GM18511 (cell line): ENCODE measurements around the gene EFCAB8.
"Not testable (repeated sequence)": the region's sequence is repeated elsewhere in the genome, so short reads cannot be mapped to it uniquely, and the experiment has no call there.

ENCODE experiments used
- ATAC-seq: cut with Tn5 transposase; IDR thresholded peaks from one replicate; pipeline ENCODE4 v1.9.1; 2021; ENCODE audit warnings: mild to moderate bottlenecking, moderate library complexity; ENCODE audit not compliant: unreplicated experiment

EFCAB8 gene

DNA sequence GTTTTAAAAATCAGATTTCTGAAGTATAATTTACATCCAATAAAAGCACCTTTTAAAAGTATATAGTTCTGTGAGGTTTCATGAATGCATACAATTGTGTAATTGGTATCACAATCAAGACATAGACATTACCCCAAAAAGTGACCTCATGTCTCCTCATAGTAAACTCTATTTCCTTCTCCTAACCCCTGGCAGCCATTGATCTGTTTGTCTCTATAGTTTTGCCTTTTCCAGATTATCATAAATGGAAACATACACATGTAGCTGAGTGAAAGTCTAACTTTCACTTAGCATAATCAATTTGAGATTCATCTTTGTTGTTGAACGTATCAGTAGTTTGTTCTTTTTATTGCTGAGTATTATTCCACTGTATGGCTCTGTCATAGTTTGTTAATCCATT is 87.9 kb downstream of the EFCAB8 start:
- no peak for ATAC-seq

DNA sequence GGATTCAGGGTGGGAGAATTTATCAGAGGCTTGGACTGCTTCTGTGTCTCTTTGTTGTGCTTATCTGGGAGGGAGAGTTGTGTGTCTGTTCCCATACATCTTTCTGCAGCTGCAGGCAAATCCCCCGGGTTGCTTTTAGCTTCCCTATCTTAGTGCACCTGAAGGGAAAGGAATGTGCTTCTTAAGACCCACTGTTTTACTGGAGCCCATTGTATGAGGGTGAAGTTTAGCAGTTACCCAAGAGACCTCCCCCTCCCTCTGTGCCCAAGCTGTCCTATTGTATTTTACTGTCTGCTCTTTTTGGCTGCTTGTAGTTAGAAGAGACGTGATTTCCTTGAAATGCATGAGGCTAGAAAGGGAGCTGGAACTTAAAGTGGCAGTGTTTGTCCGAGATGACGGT is 91.8 kb downstream of the EFCAB8 start:
- ATAC-seq = not testable (repeated sequence)

DNA sequence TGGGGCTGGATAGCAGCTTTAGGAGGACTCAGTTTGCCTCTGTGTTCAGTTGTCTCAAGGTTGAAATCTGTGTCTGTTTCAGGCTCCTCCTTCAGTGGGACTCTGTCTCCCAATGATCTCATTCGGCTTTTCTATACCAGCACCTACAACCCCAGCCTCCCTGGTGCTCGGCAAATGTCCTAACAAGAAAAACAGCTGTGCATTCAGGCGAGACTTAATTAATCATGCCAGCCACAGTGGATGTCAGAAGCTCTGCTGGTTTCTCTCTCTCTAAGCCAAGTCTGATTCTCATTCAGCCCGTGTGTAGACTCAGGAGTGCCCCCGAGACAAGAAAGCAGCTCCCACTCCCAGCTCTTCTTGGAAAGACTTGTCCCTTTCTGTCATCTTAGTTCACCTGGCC is 98.7 kb downstream of the EFCAB8 start:
- no peak for ATAC-seq

DNA sequence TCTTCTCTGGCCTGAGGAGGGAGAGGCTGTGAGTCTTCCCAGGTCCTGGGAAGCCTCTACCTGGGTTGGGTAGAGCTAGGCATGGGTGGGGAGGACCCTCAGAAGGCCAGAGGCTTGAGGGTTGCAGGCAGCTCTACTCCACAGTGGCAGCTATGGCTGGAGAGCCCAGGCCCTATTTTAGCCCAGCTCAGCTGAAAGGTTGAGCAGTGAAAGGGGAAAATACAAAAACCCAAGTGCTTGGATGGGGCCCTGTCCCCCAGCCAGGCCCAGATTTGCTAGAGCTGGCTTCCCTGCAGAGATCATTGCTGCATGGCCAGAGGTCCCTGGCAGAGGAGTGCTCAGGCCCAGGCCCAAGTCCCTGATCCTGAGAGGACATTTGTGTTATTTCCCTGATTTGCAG is 99.9 kb downstream of the EFCAB8 start:
- ATAC-seq = no peak

DNA sequence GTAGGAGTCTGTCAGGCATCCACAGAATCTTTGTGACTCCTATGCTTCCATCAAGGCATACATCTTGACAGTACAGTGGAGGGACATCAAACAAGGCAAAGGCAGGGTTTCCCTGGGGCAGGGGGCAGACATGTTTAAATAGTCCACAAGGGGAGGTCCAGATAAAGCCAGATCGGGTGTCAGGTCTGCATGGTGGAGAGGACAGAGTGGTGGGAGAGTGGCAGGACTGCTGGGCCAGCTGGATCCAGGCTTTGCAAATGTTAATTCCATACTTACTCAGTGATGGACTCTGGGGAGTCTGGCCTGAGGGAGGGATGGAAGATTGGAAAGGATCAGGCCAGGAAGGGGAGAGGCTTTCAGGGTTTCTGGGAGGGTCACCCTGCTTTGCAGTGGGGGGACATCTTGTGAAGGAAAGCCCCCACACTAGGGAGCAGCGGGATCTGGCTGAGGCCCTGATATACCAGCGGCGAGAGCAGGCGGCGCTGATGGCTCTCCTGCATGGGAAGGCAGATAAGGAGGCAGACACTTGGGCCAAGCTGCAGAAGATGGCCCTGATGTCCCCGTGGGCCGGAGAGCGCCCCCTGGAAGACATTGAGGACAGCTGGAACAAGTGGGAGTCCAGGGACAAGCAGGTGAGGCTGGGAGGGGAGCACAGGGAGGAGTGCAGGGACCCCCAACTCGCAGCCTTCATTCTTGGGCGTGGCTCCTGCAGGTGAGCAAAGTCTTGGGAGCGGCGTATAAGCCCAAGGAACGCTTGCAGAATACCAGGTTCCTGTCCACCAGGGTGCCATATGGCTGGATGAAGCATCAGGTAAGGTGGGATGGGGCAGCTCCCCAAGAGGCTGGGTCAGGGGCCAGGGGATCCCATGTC is 100.9 kb downstream of the EFCAB8 start:
- ATAC-seq = no peak

DNA sequence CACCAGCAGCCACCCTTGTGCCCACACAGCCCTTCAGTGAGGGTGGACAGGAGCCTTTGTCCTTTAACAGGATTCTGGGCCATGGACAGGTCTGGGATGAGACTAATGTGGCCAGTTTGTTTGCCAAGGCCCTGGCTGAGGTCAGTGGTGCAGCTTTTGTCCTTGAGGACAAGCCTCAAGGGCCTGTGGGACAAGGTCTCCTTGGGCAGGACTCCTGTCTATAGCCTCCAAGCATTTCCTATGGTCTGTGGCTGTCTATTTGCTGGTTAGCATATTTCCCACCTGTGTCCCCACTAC is 101.4 kb downstream of the EFCAB8 start:
- ATAC-seq = no peak

DNA sequence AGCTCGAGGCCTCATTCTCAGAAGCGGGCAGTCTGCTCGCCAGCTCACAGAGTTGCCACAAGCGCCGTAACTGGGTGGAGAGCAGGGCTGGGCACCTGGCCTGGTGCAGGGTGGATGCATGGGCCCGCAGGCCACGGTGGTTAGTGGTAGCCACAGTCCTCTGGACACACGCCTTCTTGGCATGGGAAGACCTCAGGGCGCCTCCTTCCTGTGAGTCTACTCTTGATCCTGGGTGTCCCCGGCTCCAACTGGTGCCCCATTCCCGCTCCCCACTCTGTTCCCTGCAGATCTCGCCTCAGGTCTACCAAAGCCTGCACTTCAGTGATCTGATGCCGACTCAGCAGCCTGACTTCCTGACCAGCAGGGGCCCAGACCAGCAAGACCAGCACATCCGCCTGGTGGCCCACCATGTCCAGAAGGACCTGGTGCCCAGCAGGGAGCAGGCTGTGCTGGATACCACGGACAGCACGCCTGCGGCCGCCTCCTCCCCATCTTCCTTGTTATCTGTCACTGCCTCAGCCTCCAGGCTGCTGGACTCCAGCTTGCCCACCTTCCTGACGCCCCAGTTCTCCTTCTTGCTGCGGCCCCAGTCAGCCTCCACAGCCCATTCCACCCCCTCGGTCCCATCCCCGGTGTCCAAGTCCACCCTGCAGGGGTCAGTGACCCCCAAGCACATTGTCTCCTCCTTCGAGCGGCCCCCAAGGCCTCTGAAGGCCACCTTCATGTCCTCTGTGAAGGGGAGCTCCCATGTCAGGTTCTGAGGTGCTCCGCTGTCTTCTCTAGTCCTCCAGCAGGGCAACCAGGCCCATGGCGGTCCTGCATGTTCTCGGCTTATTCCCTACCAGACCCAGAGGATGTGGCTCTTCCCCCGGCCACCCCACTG is 102.4 kb downstream of the EFCAB8 start:
- no peak for ATAC-seq

DNA sequence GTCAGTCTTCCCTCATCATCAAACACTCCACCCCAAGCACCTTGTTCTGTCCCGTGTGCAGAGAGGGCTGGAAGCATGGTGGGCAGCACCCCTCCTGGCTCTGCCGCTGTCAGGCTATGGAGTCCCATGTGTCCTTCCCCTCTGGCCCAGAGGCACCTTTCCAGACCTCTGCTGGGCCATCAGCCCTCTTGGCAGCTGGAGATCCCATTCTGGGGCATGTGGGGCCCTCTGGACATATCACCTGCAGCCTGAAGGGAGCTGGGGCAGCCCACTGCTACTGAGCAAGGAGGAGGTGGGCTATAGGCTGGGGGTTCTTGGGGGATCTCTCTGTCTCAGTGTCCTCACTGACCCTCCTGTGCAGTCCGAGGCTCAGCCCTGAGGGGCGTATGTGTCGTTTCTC is 103.3 kb downstream of the EFCAB8 start:
- no peak for ATAC-seq

DNA sequence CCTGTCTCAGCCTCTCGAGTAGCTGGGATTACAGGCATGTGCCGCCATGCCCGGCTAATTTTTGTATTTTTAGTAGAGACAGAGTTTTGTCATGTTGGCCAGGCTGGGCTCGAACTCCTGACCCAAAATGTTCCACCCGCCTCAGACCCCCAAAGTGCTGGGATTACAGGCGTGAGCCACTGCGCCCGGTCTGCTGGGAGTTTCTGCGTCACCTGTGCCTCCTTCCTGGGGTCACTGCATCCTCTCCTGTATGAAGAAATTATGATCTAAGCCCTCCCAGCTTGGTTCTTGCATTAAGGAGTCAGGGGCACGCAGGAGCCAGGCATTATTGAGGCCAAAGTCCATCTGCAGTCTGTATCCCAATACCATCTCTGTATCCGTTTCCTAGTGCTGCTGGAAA is 103.9 kb downstream of the EFCAB8 start:
- ATAC-seq = not testable (repeated sequence)

DNA sequence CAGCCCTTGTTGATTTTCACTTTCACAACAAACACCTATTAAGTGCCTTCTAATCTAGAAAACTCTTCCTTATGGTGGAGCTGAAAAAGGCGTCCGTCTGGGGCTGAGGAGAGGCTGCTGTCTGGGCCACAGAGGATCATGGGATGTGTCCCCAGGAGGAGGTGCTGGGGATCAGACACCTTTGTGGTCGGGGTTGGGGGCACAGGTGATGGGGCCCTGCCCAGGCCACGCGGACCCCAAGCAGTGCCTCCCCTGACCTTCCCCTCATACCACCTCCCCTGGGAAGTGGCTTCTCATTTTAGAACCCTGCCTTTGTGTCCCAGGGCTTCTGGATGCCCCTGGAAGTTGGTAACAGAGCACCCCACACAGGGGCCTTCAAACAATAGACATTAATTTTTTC is 104.5 kb downstream of the EFCAB8 start:
- ATAC-seq = no peak

DNA sequence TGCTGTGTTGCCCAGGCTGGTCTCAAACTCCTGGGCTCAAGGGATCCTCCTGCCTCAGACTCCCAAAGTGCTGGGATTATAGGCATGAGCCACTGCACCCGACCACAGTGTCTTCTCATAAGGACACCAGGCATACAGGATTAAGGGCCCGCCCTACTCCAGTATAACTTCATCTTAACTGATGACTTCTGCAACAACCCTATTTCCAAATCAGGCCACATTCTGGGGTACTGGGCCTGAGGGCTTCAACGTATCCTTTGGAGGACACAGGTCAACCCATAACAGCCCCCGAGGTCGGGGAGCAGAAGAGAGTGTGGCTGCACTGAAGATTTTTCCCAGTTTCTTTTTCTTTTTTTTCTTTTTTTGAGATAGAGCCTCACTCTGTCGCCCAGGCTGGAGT is 105.9 kb downstream of the EFCAB8 start:
- no peak for ATAC-seq

DNA sequence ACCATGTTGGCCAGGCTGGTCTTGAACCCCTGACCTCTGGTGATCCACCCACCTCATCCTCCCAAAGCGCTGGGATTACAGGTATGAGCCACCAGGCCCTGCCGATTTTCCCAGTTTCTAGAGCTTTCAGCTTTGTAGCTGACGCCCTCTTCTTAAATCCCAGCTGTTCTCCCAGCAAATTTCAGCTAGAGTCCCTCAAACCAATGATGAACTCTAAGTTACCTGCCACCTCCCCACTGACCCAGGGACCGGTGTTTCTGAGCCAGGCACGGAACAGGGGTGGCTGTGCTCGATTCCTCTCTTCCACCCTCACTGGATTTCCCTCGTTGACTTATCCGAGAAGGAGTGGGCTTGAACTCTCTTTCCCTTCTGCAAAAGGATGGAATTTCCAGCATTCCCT is 106.4 kb downstream of the EFCAB8 start:
- no peak for ATAC-seq

DNA sequence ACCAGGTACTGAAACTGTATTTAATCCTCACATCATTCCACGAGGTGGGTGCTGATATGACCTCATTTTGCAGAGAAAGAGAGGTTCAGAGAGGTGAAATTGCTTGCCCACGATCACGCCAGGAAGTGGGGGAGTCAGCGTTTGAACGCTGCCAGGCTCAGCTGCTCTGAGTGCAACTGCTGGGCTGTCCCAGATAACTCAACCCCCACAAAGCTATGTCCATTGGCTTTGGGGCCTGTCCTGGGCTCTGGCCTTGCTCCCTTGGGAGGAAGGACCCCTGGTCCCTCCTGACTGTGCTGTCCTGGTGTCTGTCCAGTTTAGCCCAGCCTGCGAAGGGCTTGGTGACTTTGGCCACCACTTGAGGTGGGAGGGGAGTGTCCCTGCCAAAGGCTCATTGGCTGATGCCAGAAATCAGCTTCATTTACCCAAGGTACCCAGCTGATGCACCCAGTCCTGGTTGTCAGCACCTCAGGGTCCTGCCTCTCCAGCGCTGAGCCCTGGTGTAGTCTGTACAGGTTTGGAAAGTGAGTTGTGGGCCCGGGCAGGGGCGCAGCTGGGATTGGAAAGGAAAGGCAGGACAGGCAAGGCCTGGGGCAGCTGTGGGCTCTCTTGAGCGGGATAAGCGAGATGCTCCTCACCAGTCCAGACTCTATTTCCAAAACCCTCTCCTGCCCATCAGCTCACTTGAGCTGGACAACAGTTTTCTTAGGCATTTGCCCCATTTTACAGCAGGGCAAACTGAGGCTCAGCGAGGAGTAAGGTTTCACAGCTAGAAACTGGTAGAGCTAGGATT is 107.1 kb downstream of the EFCAB8 start:
- no peak for ATAC-seq

DNA sequence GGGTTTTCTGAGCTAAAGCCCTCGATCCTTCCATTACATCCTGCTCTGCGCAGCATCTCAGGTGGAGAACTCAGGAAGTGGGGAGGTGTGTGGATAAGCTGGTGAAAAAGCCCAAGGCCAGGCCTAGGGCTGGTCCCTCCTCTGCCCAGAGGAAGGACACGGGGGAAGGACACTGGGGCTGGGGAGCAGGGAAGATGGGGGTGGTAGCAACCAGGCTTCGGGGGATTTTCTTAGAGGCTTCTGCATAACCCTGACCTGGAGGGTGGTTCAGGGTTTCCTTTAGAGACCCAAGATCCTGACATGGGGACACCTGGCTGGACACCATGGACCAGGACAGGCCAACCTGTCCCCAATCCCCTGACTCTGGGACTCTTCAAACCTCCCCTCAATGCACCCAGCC is 107.7 kb downstream of the EFCAB8 start:
- ATAC-seq = no peak

DNA sequence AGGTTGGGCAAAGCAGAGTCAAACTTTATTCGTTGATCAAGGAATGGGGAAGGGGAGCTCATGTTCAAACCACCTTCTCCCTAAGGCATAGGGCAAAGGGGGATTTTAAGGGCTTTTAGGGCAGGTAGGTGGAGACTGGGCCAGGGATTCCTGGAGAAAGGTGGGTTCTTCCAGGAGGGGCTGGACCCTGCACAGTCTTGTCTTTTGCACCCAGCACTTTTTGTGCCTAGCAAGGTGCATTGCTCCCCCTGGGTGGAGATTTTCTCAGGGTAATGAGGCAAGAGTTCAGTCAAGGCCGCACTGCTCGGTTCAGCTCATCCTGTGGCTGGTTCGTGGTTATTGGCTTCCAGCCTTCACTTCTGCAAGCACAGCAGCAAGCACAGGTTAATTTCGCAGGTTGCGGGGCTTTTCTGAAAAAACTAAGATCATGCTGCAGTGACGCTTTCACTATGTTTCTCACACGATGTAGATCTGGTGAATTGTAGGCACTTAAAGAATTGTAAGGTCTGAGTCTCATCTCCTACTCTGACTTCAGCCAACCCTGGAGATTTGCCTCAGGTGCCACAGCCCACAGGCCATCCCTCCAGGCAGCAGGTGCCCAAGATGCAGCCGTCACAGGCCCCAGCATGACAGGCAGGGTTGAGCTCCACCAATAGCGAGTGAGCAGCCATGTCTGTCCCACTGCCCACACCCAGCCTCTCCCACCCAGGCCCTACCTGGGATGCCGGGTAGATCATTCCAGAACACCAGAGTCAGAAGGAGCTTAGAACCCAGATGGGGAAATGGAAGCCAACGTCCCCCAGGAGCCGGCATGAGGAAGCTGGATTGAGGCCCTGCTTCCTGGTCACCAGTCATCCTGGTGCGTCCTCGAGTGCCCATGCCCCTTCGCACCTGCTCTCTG is 108.4 kb downstream of the EFCAB8 start:
- no peak for ATAC-seq

DNA sequence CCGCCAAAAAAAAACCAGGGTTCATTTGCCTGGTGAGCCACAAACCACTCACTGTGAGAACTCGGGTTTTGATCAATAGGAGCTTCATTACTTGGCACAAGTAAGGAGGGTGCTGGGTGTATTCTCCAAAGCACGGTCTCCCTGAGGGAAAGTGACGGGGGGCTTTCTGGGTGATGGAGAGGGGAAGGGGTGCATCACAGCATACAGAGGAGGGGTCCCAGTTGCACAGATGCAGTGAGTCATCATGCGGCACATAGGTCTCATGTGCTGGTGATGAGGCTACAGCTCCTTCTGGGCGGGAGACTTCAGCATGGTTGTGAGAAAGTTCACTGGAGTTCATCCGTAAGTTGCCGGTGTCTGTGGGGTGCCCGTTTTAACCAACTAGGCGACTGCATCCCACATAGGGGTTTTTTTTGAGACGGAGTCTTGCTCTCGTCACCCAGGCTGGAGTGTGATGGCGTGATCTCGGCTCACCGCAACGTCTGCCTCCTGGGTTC is 109.3 kb downstream of the EFCAB8 start:
- ATAC-seq = no peak

DNA sequence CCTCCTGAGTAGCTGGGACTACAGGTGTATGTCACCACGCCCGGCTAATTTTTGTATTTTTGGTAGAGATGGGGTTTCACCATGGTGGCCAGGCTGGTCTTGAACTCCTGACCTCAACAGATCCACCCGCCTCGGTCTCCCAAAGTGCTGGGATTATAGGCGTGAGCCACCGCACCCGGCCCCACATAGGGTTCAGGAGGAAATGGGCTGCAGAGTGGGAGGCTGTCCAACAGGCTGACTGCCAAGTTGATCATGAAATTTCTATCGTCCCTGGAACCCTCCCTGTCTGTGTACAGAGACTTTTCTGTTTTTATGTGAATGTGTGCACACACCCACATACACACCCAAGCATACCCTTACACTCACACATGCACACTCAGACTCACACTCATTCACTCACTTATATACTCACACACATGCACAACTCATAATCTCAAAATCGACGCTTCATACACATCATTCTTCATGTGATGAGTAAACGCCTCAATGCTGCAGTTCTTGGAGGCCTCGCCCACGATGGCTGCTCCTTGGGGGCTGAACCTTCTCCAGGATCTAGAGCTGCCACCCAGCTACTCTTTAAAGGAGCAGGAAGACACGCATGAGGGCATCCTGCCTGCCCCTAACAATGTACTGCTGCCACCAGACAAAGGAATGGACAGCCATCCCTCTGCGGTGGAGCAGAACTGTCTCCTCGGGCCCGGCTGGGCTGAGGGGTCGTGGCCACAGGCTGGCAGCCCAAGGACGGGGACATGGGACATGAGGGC is 109.9 kb downstream of the EFCAB8 start:
- no peak for ATAC-seq

DNA sequence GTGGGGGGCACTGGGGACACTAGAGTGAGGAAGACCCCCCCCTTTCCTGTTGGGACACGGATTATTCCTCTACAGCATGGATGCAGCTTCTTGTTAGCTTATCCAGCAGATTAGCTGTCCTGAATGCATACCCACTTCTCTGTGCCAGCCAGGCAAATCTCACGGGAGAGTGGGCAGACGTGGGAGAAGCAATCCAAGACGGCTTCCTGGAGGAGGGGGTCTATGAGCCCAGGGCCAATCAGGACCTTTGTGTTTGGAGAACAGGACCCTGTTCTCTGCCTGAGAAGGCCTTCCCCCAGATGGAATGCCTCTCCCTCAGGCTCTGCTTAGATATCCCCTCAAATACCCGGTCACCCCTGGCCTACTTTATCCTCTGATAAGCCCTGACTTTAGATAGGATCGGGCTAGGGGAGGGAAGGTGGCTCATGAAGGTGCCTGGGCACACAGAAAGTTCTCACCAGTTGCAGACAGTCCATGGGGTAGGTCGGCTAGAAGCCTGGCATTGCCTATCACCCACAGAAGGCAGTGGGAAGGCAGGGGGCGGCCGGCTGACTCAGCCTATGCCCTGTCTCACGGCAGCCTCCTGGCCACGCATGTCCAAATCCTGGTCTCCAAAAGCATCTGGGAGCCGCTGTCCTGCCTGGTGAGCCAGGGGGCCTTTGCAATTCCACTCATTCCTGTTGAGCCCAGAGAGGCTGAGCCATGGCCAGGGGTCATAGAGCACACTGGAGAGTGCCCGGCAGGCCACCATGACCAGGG is 110.8 kb downstream of the EFCAB8 start:
- no peak for ATAC-seq
